T47D (cell line): Measurements from ENCODE around the gene RAB9B.

Source experiments
- DNase-seq, 2 experiments: peaks; one replicate each; pipeline versions ENCODE4 v3.0.0 to v3.0.0-alpha.2; 2011 to 2012; ENCODE audit warnings: low read depth in 1 of 2, low spot score in 1 of 2
- JUND ChIP-seq: IDR thresholded peaks from 2 replicates; pipeline ENCODE4 v1.6.1; 2012; ENCODE audit warnings: low read depth
- in situ Hi-C: cut with HindIII; loops from 2 replicates; pipeline ENCODE4 v1.10.0; 2016; ENCODE audit warnings: low sequenced_read_pairs, low pct_unique_long_range_greater_than_20kb

RAB9B gene

DNA sequence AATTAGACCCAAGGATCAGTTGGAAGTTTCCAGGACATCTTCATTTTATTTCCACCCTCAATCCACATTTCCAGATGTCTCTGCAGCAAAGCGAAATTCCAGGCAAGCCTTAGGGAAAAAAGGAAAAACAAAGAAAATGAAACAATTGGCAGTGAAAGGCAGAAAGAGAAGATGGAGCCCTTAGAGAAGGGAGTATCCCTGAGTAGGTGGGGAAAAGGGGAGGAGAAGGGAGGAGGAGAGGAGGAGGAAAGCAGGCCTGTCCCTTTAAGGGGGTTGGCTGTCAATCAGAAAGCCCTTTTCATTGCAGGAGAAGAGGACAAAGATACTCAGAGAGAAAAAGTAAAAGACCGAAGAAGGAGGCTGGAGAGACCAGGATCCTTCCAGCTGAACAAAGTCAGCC, 55.5 kb downstream of the RAB9B start, which contains the start of gene PLP1:
TSS of gene PLP1 (plus strand) at position 295 of the 400 bp plus-strand sequence. CDS start 156 bp downstream, outside the sequence.
- no peak for TF ChIP-seq JUND
- no peak for DNase-seq
- in situ Hi-C loops: no loop called here

DNA sequence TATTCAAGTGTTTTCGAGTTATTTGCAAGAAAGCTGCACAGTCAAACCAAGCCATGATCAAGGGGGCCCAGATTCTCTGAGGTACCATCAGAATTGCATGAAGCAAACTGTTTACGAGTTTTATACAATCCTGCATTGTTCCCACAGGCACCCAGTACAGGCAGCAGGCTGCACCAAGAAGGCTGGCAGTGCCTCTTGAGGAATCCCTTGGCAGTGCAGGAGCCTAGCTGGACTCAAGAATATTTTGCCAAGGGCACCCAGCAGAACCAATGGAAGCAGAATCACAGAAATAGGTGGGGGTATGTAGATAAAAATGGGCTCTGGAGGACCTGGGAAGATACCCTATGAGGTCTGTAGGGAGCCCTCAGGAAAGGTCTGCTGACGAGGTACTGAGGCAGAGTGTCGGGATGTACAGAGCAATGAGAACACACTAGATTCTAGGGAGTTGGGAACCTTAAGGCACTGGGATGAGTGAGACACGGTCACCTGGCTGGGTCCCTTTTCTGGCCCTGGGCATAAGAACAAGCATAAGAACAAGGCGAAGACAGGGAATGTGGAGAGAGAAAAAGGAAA, 57.9 kb downstream of the RAB9B start:
- in situ Hi-C loops: no loop called here
- TF ChIP-seq JUND: no peak
- peak; percentile 11 to 57 for DNase-seq

DNA sequence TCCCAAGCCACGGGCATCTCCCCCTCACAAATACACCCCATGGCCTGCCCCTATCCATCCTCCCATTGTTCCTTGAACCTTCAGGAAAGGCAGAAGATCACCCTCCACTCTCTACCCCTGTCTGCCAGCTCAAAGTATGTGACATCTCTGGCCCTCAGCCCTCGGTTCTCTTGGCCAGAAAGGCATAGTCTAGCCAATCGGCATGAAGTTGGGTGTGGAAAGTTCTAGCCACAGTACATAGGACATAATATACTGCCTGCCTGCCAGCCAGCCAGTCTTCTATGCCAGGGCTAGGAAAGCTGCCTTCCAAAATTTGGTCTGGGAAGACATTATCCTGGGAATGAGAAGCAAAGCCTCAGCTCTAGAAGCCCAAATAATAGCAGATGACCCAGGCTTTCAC, 58.6 kb downstream of the RAB9B start:
- TF ChIP-seq JUND: no peak
- DNase-seq: peak in 1 of 2 experiments; percentile 0
- in situ Hi-C loops: no loop called here
